Kidney (tissue), 14 donors: ENCODE data around the gene CCDC50. TPM values are rescaled to one million over a fixed set of nuclear protein-coding genes. Genes with fewer than 3 reads are reported as not detected.

Source experiments
- DNase-seq, 5 donors: peaks; one replicate each; pipeline ENCODE4 v3.0.0-alpha.2; 2013 to 2020
- FAIRE-seq: peaks from 2 replicates; lab custom pipeline; 2012; peaks lifted over from hg19 to GRCh38; lab: Jason Lieb, UNC
- H3K27ac ChIP-seq, 2 donors: one replicate each; pipeline ENCODE4 v1.7.0; 2013; ENCODE audit warnings: low read depth in 2 of 2, low read length in 2 of 2, inconsistent platforms in 1 of 2
- H3K27me3 ChIP-seq: one replicate; pipeline ENCODE4 v1.7.1; 2013; ENCODE audit warnings: low read length, inconsistent platforms; ENCODE audit not compliant: control insufficient read depth, insufficient read depth
- H3K36me3 ChIP-seq, 3 donors: one replicate each; pipeline versions ENCODE4 v1.7.0 to v1.7.1; 2013; ENCODE audit warnings: low read length in 3 of 3, control low read depth in 1 of 3, inconsistent platforms in 1 of 3; ENCODE audit not compliant: insufficient read depth in 3 of 3, control insufficient read depth in 2 of 3
- H3K4me1 ChIP-seq, 3 donors: one replicate each; pipeline versions ENCODE4 v1.7.0 to v1.7.1; 2013; ENCODE audit warnings: low read length in 3 of 3, inconsistent platforms in 1 of 3, low read depth in 1 of 3; ENCODE audit not compliant: control insufficient read depth in 2 of 3, insufficient read depth in 2 of 3
- H3K4me3 ChIP-seq, 3 donors: one replicate each; pipeline versions ENCODE4 v1.7.0 to v1.8.1; 2013; ENCODE audit warnings: low read length in 3 of 3, control low read depth in 1 of 3, inconsistent platforms in 1 of 3
- H3K9ac ChIP-seq, 3 donors: one replicate each; pipeline versions ENCODE4 v1.7.0 to v1.7.1; 2013; ENCODE audit warnings: low read length in 3 of 3, control low read depth in 1 of 3, inconsistent platforms in 1 of 3
- H3K9me3 ChIP-seq, 3 donors: one replicate each; pipeline versions ENCODE4 v1.7.0 to v1.7.1; 2013; ENCODE audit warnings: low read length in 3 of 3, control low read depth in 1 of 3, inconsistent platforms in 1 of 3; ENCODE audit not compliant: control insufficient read depth in 2 of 3, insufficient read depth in 1 of 3
- intact Hi-C: fragments of 100-400 bp; cut with DNase I; formaldehyde crosslinking; loops from one replicate; pipeline ENCODE4 v1.11.1; 2022
- polyA plus RNA-seq: library from polyadenylated mRNA; stranded (reverse); fragments of 350-450 nt; fragmentation: Illumina TruSeq; extraction: RNeasy Lipid Tissue Mini Kit (QIAGEN cat#74804); gene quantifications from one replicate; pipeline ENCODE4 v1.2.3, GENCODE V29; 2014; ENCODE audit warnings: low read depth, low replicate concordance; ENCODE audit not compliant: insufficient read depth
- total RNA-seq: library from RNA; stranded (reverse); fragmentation: NEBNext Ultra II Directional; extraction: Animal tissue kit (Norgen Biotek cat#: 25700); gene quantifications from one replicate; pipeline ENCODE4 v1.2.1, GENCODE V29; 2021
- TF ChIP-seq, protein P1 (sequence below): IDR thresholded peaks from 3 replicates; pipeline ENCODE4 v1.5.1; 2012; ENCODE audit warnings: mild to moderate bottlenecking, moderate library complexity, borderline replicate concordance; ENCODE audit not compliant: insufficient read depth; ENCODE audit errors: extremely low read depth
- donor health status: control.
- donor health status: control.
- donor health status: control.
- donor health status: control.
- donor health status: control.
- donor health status: DM: yes; HTN: yes; CAD: no.
- donor health status: Normal renal cell carcinoma (clear cell type).

CCDC50 gene
- total and polyA plus RNA-seq, 2 donors from 2014 or later = 34.7 to 105 TPM

DNA sequence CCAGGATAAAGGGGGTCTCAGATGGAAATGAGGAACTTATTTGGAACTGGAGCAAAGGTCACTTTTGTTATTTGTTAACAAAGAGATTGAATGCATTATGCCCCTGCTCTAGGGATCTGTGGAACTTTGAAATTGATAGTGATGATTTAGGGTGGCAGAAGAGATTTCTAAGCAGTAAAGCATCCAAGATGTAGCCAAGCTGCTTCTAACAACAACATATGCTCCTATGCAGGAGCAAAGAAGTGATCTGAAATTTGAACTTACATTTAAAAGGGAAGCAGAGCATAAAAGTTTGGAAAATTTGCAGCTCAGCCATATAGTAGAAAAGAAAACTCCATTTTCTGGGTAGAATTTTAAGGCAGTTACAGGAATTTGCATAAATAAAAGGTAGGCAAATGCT lies 30.3 kb upstream of the CCDC50 start:
- H3K9ac ChIP-seq = no peak overlapping the region
- H3K4me3 ChIP-seq = no peak overlapping the region
- no peaks in the 10 kb centered on the region for H3K9me3 ChIP-seq
- DNase-seq (no peak), FAIRE-seq (no peak)
- no peak overlapping the region for H3K27ac ChIP-seq
- H3K27me3 ChIP-seq = no peaks in the 10 kb centered on the region
- intact Hi-C loops = no loop called here
- no peaks in the 10 kb centered on the region for H3K4me1 ChIP-seq
- TF ChIP-seq, protein P1, sequence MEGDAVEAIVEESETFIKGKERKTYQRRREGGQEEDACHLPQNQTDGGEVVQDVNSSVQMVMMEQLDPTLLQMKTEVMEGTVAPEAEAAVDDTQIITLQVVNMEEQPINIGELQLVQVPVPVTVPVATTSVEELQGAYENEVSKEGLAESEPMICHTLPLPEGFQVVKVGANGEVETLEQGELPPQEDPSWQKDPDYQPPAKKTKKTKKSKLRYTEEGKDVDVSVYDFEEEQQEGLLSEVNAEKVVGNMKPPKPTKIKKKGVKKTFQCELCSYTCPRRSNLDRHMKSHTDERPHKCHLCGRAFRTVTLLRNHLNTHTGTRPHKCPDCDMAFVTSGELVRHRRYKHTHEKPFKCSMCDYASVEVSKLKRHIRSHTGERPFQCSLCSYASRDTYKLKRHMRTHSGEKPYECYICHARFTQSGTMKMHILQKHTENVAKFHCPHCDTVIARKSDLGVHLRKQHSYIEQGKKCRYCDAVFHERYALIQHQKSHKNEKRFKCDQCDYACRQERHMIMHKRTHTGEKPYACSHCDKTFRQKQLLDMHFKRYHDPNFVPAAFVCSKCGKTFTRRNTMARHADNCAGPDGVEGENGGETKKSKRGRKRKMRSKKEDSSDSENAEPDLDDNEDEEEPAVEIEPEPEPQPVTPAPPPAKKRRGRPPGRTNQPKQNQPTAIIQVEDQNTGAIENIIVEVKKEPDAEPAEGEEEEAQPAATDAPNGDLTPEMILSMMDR = no peak
- no peaks in the 10 kb centered on the region for H3K36me3 ChIP-seq

- Histone ChIP-seq H3K9me3 (no peaks in the 10 kb centered on the region), H3K4me3 (no peak overlapping the region), H3K4me1 (no peaks in the 10 kb centered on the region), H3K27ac (no peak overlapping the region), H3K9ac (no peak overlapping the region), H3K27me3 (no peaks in the 10 kb centered on the region), H3K36me3 (no peaks in the 10 kb centered on the region)
- DNase-seq (peak in 1 of 5 donors; percentile 4), FAIRE-seq (no peak)
- TF ChIP-seq, protein P1 = no peak
- intact Hi-C loops = no loop called here
These were observed 28.8 kb upstream of the CCDC50 start for GRCh38 chr3:191300422-191300821.

DNA sequence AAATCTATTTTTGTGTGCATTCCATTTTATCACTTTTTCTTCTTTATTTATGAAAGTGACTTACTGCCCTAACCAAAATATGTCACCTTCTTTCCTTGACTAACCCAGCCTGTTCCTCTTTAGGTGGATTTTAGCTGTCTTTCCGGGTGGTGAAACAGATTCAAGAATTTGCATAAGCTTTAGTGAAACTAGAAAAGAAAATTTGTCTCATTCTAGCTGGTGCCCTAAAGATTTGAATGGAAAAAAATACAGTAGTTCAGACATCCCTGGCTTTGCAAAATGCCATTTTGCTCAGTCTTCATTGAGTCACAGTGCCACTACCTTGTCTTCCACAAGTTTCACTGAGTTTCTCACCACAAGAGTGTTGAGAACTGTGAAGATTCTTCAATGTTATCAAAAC lies 28.2 kb upstream of the CCDC50 start:
- Histone ChIP-seq H3K27ac (no peak overlapping the region), H3K9ac (no peak overlapping the region), H3K4me3 (no peak overlapping the region), H3K27me3 (no peaks in the 10 kb centered on the region), H3K4me1 (no peaks in the 10 kb centered on the region), H3K9me3 (no peaks in the 10 kb centered on the region), H3K36me3 (no peaks in the 10 kb centered on the region)
- TF ChIP-seq, protein P1 = no peak
- DNase-seq (no peak), FAIRE-seq (no peak)
- intact Hi-C loops = no loop called here

DNA sequence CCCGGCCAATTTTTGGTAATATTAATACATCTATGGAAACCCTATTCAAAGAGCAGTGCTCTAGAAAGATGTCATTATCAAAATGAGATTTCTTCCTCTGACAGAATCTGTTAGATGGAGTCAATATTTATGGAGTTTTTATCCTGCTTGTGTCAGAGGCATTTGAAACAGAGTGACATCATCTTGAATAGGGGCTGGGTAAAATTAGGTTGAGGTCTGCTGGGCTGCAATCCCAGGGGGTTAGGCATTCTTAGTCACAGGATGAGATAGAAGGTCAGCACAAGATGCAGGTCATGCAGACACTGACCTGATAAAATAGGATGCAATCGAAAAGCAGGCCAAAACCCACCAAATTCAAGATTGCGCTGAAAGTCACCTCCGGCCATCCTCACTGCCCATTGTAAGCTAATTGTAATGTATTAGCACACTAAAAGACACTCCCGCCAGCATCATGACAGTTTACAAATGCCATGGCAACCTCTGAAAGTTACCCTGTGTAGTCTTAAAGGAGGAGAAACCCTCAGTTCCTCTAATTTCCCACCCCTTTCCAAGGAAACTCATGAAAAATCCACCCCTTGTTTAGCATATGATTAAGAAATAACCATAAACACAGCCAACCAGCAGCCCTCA lies 27.3 kb upstream of the CCDC50 start:
- Histone ChIP-seq H3K27ac (no peak overlapping the region), H3K4me1 (no peaks in the 10 kb centered on the region), H3K9me3 (no peaks in the 10 kb centered on the region), H3K4me3 (no peak overlapping the region), H3K9ac (no peak overlapping the region), H3K36me3 (no peaks in the 10 kb centered on the region), H3K27me3 (no peaks in the 10 kb centered on the region)
- TF ChIP-seq, protein P1 = no peak
- FAIRE-seq (no peak), DNase-seq (no peak)
- intact Hi-C loops = no loop called here
